ENCODE results near the gene TRAPPC3L.
A peak's percentile ranks its signal among the peaks of the same experiment; 100 is the strongest.

Gene TRAPPC3L

DNA sequence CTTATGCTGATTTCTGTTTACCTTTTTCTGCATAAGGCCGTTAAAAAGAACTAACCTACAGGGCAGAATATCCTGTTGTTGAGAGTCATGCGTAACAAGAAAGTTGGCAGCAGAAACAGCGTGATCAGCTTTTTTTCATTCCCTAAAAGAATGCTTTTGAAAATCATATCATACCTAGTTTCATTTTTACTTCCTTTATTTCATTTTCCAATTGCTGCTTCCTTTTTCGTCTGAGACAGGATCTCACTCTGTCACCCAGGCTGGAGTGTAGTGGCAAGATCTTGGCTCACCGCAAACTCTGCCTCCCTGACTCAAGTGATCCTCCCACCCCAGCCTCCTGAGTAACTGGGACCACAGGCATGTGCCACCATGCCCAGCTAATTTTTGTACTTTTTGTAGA is 80.2 kb downstream of the TRAPPC3L start:
- no peak for DNase-seq

DNA sequence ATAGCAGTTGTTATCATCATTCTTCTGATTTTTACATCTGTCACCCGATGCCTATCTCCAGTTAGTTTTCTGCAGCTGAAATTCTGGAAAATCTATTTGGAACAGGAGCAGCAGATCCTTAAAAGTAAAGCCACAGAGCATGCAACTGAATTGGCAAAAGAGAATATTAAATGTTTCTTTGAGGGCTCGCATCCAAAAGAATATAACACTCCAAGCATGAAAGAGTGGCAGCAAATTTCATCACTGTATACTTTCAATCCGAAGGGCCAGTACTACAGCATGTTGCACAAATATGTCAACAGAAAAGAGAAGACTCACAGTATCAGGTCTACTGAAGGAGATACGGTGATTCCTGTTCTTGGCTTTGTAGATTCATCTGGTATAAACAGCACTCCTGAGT is 82.2 kb downstream of the TRAPPC3L start:
- no peak for DNase-seq

DNA sequence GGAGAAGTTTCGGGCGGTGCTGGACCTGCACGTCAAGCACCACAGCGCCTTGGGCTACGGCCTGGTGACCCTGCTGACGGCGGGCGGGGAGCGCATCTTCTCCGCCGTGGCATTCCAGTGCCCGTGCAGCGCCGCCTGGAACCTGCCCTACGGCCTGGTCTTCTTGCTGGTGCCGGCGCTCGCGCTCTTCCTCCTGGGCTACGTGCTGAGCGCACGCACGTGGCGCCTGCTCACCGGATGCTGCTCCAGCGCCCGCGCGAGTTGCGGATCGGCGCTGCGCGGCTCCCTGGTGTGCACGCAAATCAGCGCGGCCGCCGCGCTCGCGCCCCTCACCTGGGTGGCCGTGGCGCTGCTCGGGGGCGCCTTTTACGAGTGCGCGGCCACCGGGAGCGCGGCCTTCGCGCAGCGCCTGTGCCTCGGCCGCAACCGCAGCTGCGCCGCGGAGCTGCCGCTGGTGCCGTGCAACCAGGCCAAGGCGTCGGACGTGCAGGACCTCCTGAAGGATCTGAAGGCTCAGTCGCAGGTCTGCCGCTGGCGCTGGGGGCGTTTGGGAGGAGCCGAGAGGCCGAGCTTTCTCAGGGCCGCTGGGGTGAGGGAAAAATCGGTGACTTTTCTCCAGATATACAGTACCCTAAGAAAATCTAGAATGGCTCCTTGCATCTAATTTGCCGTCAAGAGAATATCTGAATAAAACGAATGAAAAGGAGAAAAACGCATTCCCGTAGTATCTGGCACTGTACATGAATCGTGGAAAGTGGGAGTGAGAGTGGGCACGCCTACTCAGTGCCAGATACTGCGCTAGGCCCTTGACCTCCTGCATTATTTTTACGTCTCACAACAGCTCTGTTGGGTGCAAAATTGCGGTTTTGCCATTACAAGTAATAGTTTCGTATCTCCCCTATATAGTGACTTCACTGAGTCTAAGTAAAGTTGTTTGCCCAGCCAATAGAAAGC is 83.3 kb downstream of the TRAPPC3L start:
- peak; percentile 91 for DNase-seq

DNA sequence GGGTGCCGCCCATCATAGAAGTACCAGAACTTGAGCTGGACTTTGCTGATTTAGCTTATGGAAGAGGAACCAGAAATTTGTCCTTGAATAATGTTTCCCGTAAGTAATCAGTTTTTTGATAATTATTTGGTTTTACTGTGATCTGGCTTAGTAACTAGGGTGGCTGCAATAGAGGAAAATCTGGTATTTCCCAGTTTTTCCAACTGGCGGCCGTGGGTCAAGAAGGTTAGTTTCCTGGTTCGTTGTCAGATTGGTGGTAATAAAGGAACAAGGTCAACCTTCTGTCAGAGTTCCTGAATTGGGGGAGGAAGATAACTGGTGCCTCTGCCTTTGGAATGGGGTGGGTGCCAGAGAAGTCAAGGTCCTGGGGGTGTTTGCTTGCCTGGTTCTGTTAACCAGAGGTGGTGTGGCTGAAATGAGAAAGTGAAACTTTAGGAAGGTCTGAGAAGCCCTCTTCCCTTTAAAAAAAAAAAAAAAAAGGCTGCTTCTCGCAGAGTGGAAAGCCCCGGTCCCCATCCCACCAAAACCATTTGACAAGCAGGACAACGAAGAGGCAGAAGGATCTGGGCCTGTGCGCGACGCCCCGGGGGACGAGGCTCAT is 84.1 kb downstream of the TRAPPC3L start, which contains the start of gene CALHM6:
CALHM6 (plus strand) TSS at position 45 of the 601 bp plus-strand sequence; CDS start at position 600, 555 bp downstream.
- no peak for DNase-seq

DNA sequence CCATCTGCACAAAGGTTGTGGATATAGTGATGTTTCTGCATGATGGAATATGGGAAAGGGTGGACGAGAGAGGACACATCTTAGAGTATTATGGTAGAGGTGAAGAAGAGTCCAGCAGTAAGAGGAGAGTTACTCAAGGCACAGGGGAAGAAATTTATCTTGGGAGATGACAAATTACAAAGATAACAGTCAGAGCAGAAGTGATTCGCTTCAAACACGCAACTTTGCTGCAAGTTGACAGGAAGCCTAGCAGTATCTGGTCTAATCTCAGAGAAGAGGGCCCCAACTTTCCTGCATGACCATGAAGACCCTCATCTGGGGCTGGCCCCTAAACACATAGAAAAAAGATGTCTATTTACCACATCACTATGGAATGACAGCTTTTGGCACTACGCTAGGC is 85.6 kb downstream of the TRAPPC3L start:
- no peak for DNase-seq

DNA sequence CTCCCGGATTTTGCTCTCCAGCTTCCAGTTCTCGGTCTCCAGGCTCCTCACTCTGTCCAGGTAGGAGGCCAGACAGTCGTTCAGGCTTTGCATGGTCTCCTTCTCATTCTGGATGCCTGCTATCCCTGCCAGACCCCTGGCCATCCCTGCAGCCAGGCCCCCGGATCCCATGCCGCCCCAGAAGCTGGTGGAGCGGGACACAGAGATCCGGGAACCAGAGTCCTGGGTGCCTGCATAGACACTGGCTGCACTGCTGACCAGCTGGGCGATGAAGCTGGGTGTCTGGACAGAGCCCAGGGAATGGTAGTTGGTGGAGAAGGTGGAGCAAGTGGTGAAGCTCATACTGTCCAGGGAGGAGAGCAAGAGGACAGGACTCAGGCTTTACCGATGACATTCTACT is 87.2 kb downstream of the TRAPPC3L start:
- DNase-seq, result no peak

DNA sequence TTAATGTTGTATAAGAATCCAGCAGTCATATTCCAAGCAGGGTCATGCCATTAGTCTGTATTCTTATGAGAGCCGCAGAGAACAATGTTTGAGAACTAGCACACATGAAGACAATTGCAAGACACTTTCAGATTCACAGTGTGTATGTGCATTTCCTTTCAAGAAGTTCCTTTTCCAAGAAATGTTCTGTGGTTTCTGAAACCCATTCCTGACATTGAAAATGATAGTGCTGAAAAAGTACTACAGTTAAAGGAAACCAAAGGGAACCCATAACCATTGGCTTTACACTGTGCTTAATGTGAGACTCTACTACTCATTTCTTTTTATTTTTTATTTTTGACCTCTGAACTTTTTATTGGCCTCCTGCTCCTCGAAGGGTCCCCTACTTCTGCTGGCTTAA is 88.6 kb downstream of the TRAPPC3L start:
- DNase-seq, result no peak

DNA sequence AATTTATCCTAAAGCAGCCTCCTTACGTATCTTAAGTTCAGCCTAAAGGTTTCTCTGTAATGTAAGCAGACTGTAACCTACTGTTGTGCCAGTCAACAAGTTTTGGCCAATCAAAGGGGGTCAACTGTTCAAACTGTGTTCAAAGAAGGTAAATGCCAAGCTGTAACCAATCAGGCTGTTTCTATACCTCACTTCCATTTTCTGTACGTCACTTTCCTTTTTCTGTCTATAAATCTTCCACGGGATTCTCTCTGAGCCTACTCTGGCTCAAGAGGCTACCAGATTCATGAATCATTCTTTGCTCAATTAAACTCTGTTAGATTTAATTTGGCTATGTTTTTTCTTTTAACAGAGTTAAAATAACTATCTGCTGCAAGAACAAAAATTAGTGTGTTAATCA is 89.4 kb downstream of the TRAPPC3L start:
- no peak for DNase-seq

DNA sequence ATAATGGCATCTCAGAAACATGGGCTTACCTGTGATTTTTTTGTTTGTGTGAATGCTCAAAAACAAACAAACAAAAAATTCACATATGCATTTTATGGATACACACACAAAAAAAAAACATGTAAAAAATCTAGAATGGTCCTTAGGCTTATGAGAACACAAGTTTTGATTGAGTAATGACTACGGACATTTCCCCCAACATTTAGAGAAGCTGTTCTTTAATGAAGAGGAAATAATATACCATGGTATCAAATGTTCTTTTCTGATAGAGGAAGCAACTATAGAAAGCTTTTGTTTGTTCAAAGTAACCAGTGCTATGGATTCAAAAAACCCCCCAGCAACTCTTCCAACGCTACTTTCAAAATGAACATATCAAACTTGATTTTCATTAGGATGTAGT is 93.0 kb downstream of the TRAPPC3L start:
- no peak for DNase-seq

- DNase-seq, result no peak
Observed at GRCh38 chr6:116451916-116452315, 93.6 kb downstream of the TRAPPC3L start.

DNA sequence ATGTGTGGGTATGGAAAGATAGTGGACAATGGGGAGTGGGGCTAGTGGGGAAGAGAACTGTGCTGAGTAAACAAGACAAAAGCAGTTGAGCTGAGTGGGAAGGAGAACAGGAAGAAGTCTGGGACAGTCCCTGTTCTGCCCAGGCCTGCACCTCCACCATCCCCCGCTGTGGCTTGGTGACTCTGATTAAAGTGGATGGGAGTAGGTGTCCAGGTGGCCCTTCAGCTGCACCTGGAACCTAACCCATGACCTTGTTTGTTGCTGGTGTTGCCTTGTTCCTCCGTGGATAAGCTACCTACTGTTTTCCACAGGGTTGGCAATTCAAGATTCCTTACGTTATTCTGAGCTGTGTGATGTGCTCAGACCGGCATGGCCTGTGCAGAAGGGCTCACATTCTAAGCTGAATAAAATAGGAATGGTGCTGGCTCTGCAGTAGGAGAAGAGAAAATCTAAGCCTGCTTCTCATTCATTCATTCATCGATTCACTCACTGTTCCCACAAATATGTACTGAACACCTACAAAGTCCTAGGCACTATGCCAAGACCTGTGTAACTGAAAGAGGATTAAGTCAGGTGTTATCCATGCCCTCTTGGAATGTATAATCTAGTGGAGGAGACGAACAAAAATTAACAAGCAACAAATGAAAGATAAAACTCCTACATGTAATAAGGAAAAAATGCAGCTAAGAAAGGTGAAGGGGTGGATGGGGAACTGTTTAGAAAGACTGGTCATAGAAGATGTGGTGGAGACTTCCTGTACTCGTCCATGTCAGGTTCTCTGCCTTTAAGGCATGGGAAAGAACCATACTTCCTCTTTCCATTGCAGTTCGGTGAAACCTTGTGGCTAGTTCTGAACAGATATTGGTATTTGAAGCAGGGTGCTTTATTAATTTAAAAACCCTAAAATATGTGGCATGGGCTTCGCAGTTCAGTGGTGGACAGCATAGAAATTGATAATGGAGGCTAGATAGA is 94.4 kb downstream of the TRAPPC3L start:
- DNase-seq, result no peak

DNA sequence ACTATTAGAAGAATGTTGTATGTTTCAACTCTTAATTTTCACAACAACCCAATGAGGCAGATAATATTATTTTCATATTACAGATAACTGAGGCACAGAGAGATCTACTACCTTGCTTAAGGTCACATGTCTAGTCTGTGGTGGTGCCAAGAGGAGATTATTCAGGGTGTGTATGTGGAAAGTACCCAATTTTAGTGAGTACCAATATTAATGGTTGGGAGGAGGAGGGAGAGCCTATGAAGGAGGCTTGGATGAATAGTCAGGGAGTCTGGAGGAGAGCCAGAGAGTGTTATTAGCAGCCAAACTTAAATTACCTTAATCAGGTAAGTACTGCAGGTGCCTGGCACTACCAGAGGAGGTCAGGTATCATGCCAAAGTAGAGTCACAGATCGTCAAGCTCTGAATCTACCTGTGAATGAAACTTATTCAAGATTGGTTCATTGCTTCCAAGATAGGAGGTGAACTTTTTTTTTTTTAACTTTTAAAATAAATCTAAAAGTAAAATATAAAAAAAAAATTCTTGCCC is 95.2 kb downstream of the TRAPPC3L start:
- DNase-seq, result no peak

- no peak for DNase-seq
Observed at GRCh38 chr6:116449565-116449964, 95.9 kb downstream of the TRAPPC3L start.

- no peak for DNase-seq
Observed at GRCh38 chr6:116447496-116448011, 97.9 kb downstream of the TRAPPC3L start.

- no peak for DNase-seq
Observed at GRCh38 chr6:116447052-116447451, 98.4 kb downstream of the TRAPPC3L start.

DNA sequence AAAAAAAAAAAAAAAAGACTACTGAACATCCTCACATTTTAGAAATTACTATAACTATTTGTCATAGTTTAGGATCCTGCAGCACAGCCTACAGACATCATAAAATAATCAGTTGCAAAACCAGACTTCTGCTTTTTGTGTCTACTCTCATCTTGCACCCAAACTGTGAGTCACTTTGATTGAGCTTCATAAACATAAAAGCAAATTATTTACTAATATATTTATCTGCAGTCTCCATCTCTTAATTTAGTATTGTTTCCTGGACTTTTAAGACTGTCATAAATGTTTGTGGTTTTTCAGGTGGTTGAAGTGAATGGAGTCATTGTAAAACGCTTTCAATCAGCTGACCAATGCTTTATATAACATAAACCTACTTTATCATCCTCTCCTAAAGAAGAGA is 99.1 kb downstream of the TRAPPC3L start:
- no peak for DNase-seq

- no peak for DNase-seq
Observed at GRCh38 chr6:116445102-116445501, 100.4 kb downstream of the TRAPPC3L start.
